HG03108 (cell line): Measurements from ENCODE around the gene TTC34.

ENCODE experiments used
- ATAC-seq: cut with Tn5 transposase; IDR thresholded peaks from one replicate; pipeline ENCODE4 v1.9.1; 2021; ENCODE audit warnings: moderate library complexity; ENCODE audit not compliant: unreplicated experiment

TTC34 gene

DNA sequence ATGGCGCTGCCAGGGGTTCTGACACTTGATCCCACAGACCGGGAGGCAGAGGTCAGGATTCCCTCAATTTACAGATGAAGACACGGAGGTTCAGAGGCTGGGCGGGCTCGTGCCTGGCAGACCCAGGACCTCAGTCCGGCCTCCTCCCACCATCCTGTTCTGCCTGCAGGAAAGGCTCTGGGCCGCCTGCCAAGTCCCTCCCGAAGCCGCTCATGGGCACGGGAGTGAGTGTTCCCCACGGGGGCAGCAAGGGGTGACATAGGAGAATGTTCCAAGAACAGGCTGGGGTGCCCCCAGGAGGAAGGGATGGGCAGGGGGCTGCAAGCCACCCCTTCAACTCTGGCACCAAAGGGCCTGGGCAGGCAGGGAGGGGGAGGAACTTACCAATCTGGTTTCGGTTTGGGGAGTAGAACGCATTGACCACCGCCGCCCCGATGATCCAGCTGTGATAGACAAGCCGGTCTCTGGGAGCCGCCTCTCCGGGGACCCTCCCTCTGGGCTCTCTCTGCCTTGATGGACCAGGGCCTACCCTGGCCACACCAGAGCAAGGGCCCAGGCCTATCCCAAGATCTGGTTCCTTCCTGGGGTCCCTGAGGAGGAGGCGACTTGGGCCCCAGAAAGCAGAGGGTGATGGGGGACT is 207.4 kb downstream of the TTC34 start:
- no peak for ATAC-seq

- ATAC-seq: no peak
Observed at GRCh38 chr1:2593251-2593878, 208.1 kb downstream of the TTC34 start.

DNA sequence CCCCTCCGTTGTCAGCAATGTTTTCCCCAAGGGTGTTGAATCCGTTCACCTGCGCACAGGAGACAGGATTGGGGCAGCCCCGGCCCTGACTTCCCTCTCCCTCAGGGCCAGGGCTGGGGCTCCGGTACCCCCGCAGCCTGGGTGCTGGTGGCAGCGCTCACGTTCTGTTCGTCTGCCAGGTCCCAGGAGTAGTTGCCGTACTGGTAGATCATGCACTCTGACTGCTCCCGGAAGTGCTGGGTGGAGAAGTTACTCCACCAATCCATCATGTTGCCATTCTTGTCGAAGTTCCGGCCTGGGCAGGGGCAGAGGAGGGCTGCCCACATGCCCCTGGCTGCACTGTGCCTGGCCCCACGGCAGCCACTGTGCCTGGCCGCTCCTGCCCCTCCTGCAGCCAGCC is 208.8 kb downstream of the TTC34 start:
- ATAC-seq: no peak

GRCh38 chr1:2591581-2592261 is 209.8 kb downstream of the TTC34 start:
- no peak for ATAC-seq

DNA sequence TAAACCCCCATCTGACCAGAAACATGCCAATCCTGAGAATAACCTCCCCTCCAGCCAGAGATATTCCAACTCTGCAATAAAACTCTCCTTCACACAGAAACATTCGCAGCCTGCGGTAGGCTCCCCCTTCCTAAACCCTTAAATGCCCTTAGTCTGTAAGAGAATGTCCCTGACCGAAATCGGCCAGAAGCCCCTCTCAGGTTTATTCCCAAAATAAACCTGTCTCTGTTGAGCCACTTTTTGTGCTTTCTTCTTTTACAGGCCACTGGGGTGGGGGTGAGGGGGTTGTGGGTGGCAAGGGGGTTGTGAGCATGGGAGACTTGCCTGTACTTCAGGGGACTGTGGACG is 210.3 kb downstream of the TTC34 start:
- ATAC-seq: no peak

- no peak for ATAC-seq
Observed at GRCh38 chr1:2590233-2591141, 211.0 kb downstream of the TTC34 start.

- no peak for ATAC-seq
Observed at GRCh38 chr1:2589431-2590232, 211.9 kb downstream of the TTC34 start.

DNA sequence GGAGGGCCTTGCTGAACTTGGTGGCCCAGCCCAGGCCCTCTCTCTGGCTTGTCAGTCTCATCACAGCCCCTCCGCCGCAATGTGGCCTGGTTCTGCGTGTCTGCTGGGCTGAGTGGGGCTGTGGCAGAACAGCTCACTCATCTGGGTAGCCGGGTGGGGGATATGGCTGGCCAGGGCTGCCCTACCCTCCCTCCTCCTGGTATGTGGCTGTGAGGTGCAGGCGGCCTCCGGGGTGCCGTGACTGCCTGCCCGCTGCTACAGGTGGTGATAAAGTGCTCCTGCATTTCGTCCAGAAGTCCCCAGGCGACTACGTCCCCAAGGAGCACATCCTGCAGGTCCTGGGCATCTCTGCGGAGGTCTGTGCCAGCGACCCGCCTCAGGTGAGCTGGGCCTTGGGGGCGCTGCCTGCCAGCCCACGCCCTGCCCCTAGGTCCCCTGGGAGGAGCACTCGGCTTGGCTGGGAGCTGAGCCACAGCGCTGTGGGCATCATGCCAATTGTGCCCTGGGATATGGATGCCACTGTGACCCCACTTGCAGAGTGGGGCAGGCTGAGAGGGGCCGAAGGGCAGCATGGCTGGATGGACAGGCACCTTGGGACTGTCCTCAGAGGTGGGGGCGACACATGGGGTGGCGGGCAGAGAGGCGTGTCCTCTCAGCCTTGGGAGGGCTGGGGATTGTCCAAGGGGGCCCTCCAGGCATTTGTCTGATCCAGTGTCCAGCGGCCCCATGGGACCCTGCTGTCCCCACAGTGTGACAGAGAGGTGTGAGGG is 212.6 kb downstream of the TTC34 start:
- no peak for ATAC-seq

DNA sequence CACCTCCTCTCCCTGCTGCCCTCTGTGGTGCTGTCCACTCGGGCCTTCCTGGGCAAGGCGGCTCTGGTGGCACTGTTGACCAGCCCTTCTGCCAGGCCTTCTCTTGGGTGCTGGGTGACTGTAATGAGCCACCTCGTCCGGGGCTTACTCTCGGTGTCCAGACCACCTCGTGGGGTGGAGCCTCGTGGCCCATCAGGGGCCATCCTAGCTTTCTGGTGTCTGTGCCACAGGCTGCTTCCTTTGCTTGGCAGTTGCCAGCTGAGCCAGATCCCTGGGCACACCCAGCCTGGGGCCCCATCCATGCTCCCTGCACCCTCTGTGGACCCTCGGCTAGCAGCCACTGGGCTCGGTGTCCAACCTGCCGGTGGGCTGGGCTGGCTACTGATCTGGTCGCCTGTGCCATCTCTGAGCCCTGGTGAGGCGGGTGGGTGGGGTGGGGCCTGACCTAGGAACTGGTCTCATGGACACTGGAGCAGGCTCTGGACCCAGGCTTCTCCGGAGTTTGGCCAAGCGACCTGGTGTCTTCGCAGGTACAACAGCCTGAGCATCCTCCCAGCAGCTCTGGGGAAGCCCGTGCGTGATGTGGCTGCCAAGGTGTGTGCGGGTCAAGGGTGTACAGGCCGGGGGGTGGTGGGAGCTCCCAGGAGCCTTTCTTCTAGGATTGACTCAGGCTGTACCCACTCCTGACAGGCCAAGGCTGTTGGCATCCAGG is 213.5 kb downstream of the TTC34 start:
- ATAC-seq: no peak

DNA sequence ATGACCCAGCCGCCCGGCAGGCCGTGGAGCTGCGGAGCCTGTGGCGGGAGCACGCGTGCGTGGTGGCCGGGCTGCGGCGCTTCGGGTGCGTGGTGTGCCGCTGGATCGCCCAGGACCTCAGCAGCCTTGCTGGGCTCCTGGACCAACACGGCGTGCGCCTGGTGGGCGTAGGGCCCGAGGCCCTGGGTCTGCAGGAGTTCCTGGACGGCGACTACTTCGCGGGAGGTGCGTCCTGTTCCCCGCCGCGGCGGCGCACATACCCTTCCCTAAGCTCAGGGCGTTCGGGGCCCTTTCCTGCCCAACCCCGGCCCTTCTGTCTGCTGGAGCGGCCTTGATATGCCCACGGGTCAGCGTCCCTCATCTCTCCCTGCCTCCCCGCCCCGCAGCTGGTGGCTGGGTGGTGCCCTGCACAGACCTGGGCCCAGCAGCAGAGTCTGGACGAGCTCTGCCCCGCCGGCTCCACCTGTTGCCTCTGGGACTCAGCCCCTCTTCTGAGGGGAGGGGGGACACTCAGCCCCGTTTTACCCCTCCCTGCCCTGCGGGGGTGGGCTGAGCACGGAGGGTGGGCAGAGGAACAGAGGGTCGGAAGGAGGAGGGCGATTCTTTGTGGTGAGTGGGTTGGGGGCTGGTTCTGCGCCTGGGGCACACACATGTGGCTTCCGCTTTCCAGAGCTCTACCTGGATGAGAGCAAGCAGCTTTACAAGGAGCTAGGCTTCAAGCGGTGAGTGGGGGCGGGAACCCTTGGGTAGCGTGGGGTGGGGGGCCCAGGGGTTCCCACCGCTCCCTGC is 214.2 kb downstream of the TTC34 start:
- no peak for ATAC-seq

GRCh38 chr1:2586154-2587070 is 215.1 kb downstream of the TTC34 start, which contains the start of gene PRXL2B:
Gene PRXL2B (plus strand): TSS chr1:2586777. CDS start chr1:2586886, 109 bp downstream.
- ATAC-seq: peak; percentile 56
